SK-N-SH (cell line): ENCODE results near the gene F5. TPM values are rescaled to one million over a fixed set of nuclear protein-coding genes. Genes with fewer than 3 reads are reported as not detected.

Experiments
- CTCF ChIA-PET: fragments of 300-600, 350-600 bp; formaldehyde crosslinking; extraction: SDS; loops from one replicate; lab custom pipeline; 2021; lab: Yijun Ruan, JAX
- POLR2A ChIA-PET: fragments of 350-600 bp; sonication (Branson Sonifier 250); formaldehyde crosslinking; extraction: SDS; loops from one replicate; lab custom pipeline; 2020; ENCODE audit warnings: antibody characterized with exemption, inconsistent platforms; lab: Yijun Ruan, JAX
- DNase-seq: peaks from one replicate; pipeline ENCODE4 v3.0.0; 2012
- H2AFZ ChIP-seq: fragments of 200-600 bp; sonication (generic); 2 replicates; pipeline ENCODE4 v1.8.1; 2016; ENCODE audit warnings: antibody characterized with exemption, mild to moderate bottlenecking, low read depth
- H3F3A ChIP-seq: fragments of 200-600 bp; sonication (generic); replicated peaks from 2 replicates; pipeline ENCODE3; 2016; ENCODE audit warnings: antibody characterized with exemption, mild to moderate bottlenecking; ENCODE audit not compliant: insufficient read depth
- H3K27ac ChIP-seq, 2 experiments: fragments of 200-500 bp in 1 of 2; fragments of 200-600 bp in 1 of 2; sonication (Bioruptor generic) in 1 of 2; sonication (generic), shearing (Covaris generic) in 1 of 2; 2 replicates each; pipeline versions ENCODE4 v1.5.1 to v1.6.1; 2014 to 2016; ENCODE audit warnings: low read depth in 2 of 2, inconsistent platforms in 1 of 2, low read length in 1 of 2, mild to moderate bottlenecking in 1 of 2, mixed read lengths in 1 of 2
- H3K27me3 ChIP-seq: fragments of 200-600 bp; sonication (generic), shearing (Covaris generic); 2 replicates; pipeline ENCODE4 v1.6.1; 2016; ENCODE audit warnings: mixed run types; ENCODE audit not compliant: insufficient read depth
- H3K36me3 ChIP-seq, 2 experiments: fragments of 200-500 bp in 1 of 2; fragments of 200-600 bp in 1 of 2; sonication (Bioruptor generic) in 1 of 2; sonication (generic) in 1 of 2; replicated peaks in 1 of 2; 2 replicates each; pipeline versions ENCODE3 to v1.5.1; 2014 to 2016; ENCODE audit warnings: low read length in 1 of 2, mild to moderate bottlenecking in 1 of 2; ENCODE audit not compliant: insufficient read depth in 2 of 2, control insufficient read depth in 1 of 2
- H3K4me1 ChIP-seq, 2 experiments: fragments of 200-500 bp in 1 of 2; fragments of 200-600 bp in 1 of 2; sonication (Bioruptor generic) in 1 of 2; sonication (generic), shearing (Covaris generic) in 1 of 2; 2 replicates each; pipeline versions ENCODE4 v1.5.1 to v1.6.1; 2014 to 2016; ENCODE audit warnings: low read depth in 1 of 2, low read length in 1 of 2, mixed run types in 1 of 2; ENCODE audit not compliant: insufficient read depth in 2 of 2, control insufficient read depth in 1 of 2
- H3K4me2 ChIP-seq: fragments of 200-600 bp; sonication (generic), shearing (Covaris generic); 2 replicates; pipeline ENCODE4 v1.6.1; 2017; ENCODE audit warnings: mixed run types
- H3K4me3 ChIP-seq, 2 experiments: fragments of 200-500 bp in 1 of 2; fragments of 200-600 bp in 1 of 2; sonication (Bioruptor generic) in 1 of 2; sonication (generic), shearing (Covaris generic) in 1 of 2; 2 replicates each; pipeline versions ENCODE4 v1.5.1 to v1.8.1; 2014 to 2016; ENCODE audit warnings: low read depth in 2 of 2, inconsistent platforms in 1 of 2, low read length in 1 of 2, mild to moderate bottlenecking in 1 of 2, mixed read lengths in 1 of 2, moderate library complexity in 1 of 2
- H3K79me2 ChIP-seq: fragments of 200-600 bp; sonication (generic); 2 replicates; pipeline ENCODE4 v1.8.1; 2017; ENCODE audit warnings: mild to moderate bottlenecking; ENCODE audit not compliant: insufficient read depth
- H3K9ac ChIP-seq: fragments of 200-600 bp; sonication (generic); 2 replicates; pipeline ENCODE4 v1.6.1; 2017; ENCODE audit warnings: mixed run types
- H3K9me2 ChIP-seq: fragments of 200-600 bp; sonication (generic); 2 replicates; pipeline ENCODE4 v1.6.1; 2017; ENCODE audit warnings: mixed run types
- H3K9me3 ChIP-seq: fragments of 200-600 bp; sonication (generic); 2 replicates; pipeline ENCODE4 v1.6.1; 2017; ENCODE audit warnings: mixed run types, mild to moderate bottlenecking, moderate library complexity
- H4K20me1 ChIP-seq: fragments of 200-600 bp; sonication (generic); 2 replicates; pipeline ENCODE4 v1.6.1; 2017; ENCODE audit warnings: mild to moderate bottlenecking, mixed run types; ENCODE audit not compliant: insufficient read depth
- CHD2 ChIP-seq: fragments of 150-350 bp; IDR thresholded peaks from 2 replicates; pipeline ENCODE4 v1.6.1; 2018; ENCODE audit warnings: low read length; ENCODE audit not compliant: partially characterized antibody
- ELF1 ChIP-seq: IDR thresholded peaks from 2 replicates; pipeline ENCODE4 v1.4.0; 2012
- EZH2phosphoT487 ChIP-seq: fragments of 200-600 bp; sonication (generic); IDR thresholded peaks from 2 replicates; pipeline ENCODE4 v1.6.1; 2017; ENCODE audit warnings: low read depth, mixed run types, mild to moderate bottlenecking, antibody characterized with exemption, moderate library complexity, borderline replicate concordance
- FOXM1 ChIP-seq: IDR thresholded peaks from 2 replicates; pipeline ENCODE4 v1.4.0; 2012; ENCODE audit warnings: low read depth, mild to moderate bottlenecking
- GABPA ChIP-seq: IDR thresholded peaks from 2 replicates; pipeline ENCODE4 v1.4.0; 2012; ENCODE audit warnings: low read depth, mild to moderate bottlenecking
- GATA2 ChIP-seq: sonication (generic); formaldehyde crosslinking; IDR thresholded peaks from 2 replicates; pipeline ENCODE4 v1.5.0; 2020; ENCODE audit warnings: mild to moderate bottlenecking, missing genetic modification reagents
- MEF2A ChIP-seq: IDR thresholded peaks from 2 replicates; pipeline ENCODE4 v1.4.0; 2012; ENCODE audit warnings: low read depth, borderline replicate concordance
- POLR2AphosphoS5 ChIP-seq: IDR thresholded peaks from 2 replicates; pipeline ENCODE4 v1.6.1; 2012; ENCODE audit warnings: low read depth, low read length
- RAD21 ChIP-seq: IDR thresholded peaks from 2 replicates; pipeline ENCODE4 v1.6.1; 2012; ENCODE audit warnings: mild to moderate bottlenecking, low read length
- RCOR1 ChIP-seq: fragments of 150-350 bp; IDR thresholded peaks from 2 replicates; pipeline ENCODE4 v1.6.1; 2017; ENCODE audit warnings: antibody characterized with exemption, low read length
- SIN3A ChIP-seq: IDR thresholded peaks from 2 replicates; pipeline ENCODE4 v1.6.1; 2012; ENCODE audit warnings: low read depth, mild to moderate bottlenecking, low read length, moderate library complexity, borderline replicate concordance
- SMC3 ChIP-seq: IDR thresholded peaks from 2 replicates; pipeline ENCODE4 v1.6.1; 2012; ENCODE audit warnings: low read depth, low read length, improper control_type of control experiment
- TCF12 ChIP-seq: IDR thresholded peaks from 2 replicates; pipeline ENCODE4 v1.4.0; 2012
- TEAD4 ChIP-seq: IDR thresholded peaks from 2 replicates; pipeline ENCODE4 v1.4.0; 2012; ENCODE audit warnings: mild to moderate bottlenecking, borderline replicate concordance; ENCODE audit not compliant: insufficient read depth
- WGBS: methylation state at CpG from one replicate; pipeline ENCODE4 v1.1.6; 2017; ENCODE audit warnings: low lambda C conversion rate; 5-methylcytosine and 5-hydroxymethylcytosine counted together
- polyA plus RNA-seq, 3 experiments: library from polyadenylated mRNA; depleted of rRNA; stranded (reverse); fragments of >200 nt; gene quantifications; 2 replicates each; pipeline ENCODE4 v1.2.3, GENCODE V29; 2012
- TF ChIP-seq, protein P1 (sequence below): fragments of 200-600 bp; sonication (generic); IDR thresholded peaks from 2 replicates; pipeline ENCODE4 v1.6.1; 2017; ENCODE audit warnings: antibody characterized with exemption, mild to moderate bottlenecking, moderate library complexity
- TF ChIP-seq, protein P2 (sequence below): IDR thresholded peaks from 2 replicates; pipeline ENCODE4 v1.4.0; 2012; ENCODE audit warnings: low read depth
- TF ChIP-seq, protein P3 (sequence below): fragments of 150-350 bp; IDR thresholded peaks from 2 replicates; pipeline ENCODE4 v1.6.1; 2016; ENCODE audit warnings: mild to moderate bottlenecking, low read depth, low read length

Gene F5
- polyA plus RNA-seq, 1 of the 3 experiments (the other 2 are of a cell fraction) = under 0.01 TPM

DNA sequence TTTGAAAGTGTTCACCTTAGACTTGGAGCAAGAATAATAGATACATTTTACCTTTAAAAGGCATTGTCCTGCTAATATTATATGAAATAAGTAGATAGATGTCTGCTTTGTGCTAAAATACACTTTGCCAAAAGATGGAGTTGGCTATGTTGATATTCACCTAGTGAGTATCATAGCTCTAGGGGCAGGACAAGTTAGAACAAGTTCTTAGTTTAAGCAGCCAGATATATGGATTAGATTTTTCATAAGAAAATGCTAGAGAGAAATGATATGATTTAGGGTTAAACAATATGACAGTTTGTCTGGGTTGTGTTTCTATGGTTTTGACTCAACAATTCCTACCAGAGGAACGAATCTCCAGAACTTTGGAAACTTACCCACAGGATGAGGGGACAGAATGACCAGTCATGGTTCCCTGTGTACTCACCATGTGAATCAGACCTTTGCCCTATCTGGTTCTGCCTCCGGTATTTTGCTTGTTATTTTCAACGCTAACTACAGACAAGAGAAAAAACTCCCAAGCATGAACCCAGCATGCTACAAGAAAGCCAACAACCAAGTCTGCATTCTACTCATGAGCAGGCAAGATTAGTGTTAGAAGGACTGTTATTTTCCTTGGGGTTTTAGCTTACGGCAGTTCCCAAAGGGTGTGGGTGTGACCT lies 1.7 kb downstream of the F5 start:
- TF ChIP-seq SMC3 (no peak), RAD21 (no peak), GATA2 (no peak), CHD2 (no peak), EZH2phosphoT487 (no peak), MEF2A (no peak)
- TF ChIP-seq, protein P1, sequence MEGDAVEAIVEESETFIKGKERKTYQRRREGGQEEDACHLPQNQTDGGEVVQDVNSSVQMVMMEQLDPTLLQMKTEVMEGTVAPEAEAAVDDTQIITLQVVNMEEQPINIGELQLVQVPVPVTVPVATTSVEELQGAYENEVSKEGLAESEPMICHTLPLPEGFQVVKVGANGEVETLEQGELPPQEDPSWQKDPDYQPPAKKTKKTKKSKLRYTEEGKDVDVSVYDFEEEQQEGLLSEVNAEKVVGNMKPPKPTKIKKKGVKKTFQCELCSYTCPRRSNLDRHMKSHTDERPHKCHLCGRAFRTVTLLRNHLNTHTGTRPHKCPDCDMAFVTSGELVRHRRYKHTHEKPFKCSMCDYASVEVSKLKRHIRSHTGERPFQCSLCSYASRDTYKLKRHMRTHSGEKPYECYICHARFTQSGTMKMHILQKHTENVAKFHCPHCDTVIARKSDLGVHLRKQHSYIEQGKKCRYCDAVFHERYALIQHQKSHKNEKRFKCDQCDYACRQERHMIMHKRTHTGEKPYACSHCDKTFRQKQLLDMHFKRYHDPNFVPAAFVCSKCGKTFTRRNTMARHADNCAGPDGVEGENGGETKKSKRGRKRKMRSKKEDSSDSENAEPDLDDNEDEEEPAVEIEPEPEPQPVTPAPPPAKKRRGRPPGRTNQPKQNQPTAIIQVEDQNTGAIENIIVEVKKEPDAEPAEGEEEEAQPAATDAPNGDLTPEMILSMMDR = no peak
- H3K9me3 ChIP-seq = no peaks in the 10 kb centered on the region
- no peak overlapping the region for H3K4me3 ChIP-seq
- H3K9ac ChIP-seq = no peak overlapping the region
- peaks cover 23% of the 10 kb centered on the region; the same call in 1 of the 2 replicates for H3K27me3 ChIP-seq
- H3K36me3 ChIP-seq = no peaks in the 10 kb centered on the region
- WGBS = 22% methylated on average over 4 of the region's 4 CpGs
- DNase-seq = no peak
- no peaks in the 10 kb centered on the region for H4K20me1 ChIP-seq
- CTCF ChIA-PET = no interaction called here
- peaks cover 0 to 8% of the 10 kb centered on the region in 2 experiments; a peak in 1 of 4 replicates for H3K4me1 ChIP-seq
- H3K4me2 ChIP-seq = no peak overlapping the region
- H3K27ac ChIP-seq = no peak overlapping the region
- no peak overlapping the region for H2AFZ ChIP-seq
- POLR2A ChIA-PET = no interaction called here
- H3K9me2 ChIP-seq = no peaks in the 10 kb centered on the region
- H3K79me2 ChIP-seq = no peaks in the 10 kb centered on the region
- H3F3A ChIP-seq = no peaks in the 10 kb centered on the region

DNA sequence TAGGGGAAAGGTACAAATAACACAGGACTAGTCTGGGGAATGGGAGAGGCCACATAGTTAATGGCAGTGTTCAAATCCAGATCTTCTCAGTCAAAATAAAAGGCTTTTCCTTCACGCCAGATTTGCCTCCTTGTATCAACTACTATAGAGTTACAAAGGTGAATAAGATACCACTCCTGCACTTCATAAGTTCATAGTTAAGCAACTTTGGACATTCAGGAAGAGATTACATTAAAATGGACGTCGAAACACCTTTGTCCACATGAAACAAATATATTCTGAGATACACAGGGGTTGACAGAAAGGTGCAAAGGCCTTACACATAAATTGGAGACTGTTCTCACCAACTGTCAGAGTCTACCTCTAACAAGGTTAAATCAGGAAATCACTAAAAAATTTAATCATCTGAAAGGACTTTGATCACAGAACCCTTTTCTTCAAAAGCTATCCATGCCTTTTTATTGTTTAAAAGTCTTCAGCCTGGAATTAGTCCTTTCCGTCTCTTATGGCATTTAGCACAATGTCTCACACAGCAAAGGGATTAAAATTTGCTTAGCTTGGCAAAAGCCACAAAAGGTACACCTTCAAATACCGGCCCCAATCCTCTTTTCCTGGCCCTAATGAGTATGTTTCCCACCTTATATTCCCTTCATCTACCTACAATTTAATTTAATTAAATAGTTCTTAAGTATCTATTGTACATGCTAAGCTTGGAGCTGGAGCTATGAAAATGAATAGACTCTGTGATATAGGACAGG lies 8.1 kb downstream of the F5 start:
- CTCF ChIA-PET = interaction anchor here (0.7 to 1.9 kb wide), 3 partner anchors 18 to 231 kb away, joined by 3 to 4 read pairs (median 3); no protein-coding TSS in a partner anchor
- TF ChIP-seq SMC3 (no peak), POLR2AphosphoS5 (no peak), MEF2A (no peak), GABPA (no peak), RAD21 (no peak), TEAD4 (no peak), FOXM1 (no peak), ELF1 (no peak), GATA2 (no peak), SIN3A (no peak), RCOR1 (no peak), TCF12 (no peak), EZH2phosphoT487 (no peak)
- TF ChIP-seq, protein P1 = no peak
- TF ChIP-seq, protein P2, sequence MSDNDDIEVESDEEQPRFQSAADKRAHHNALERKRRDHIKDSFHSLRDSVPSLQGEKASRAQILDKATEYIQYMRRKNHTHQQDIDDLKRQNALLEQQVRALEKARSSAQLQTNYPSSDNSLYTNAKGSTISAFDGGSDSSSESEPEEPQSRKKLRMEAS = no peak
- TF ChIP-seq, protein P3, sequence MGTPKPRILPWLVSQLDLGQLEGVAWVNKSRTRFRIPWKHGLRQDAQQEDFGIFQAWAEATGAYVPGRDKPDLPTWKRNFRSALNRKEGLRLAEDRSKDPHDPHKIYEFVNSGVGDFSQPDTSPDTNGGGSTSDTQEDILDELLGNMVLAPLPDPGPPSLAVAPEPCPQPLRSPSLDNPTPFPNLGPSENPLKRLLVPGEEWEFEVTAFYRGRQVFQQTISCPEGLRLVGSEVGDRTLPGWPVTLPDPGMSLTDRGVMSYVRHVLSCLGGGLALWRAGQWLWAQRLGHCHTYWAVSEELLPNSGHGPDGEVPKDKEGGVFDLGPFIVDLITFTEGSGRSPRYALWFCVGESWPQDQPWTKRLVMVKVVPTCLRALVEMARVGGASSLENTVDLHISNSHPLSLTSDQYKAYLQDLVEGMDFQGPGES = no peak
- TF ChIP-seq, all 33 proteins: peak for 0

More for the DNA sequence above, 8.1 kb downstream of the F5 start:
- no peak overlapping the region for H3K27ac ChIP-seq
- no peaks in the 10 kb centered on the region for H3K9me2 ChIP-seq
- no peak for DNase-seq
- no peaks in the 10 kb centered on the region for H3K9me3 ChIP-seq
- no peaks in the 10 kb centered on the region for H3F3A ChIP-seq
- no peaks in the 10 kb centered on the region for H3K4me1 ChIP-seq
- H4K20me1 ChIP-seq = no peaks in the 10 kb centered on the region
- no peak overlapping the region for H2AFZ ChIP-seq
- H3K36me3 ChIP-seq = no peaks in the 10 kb centered on the region
- no peaks in the 10 kb centered on the region for H3K79me2 ChIP-seq
- WGBS = 5% methylated on average over 5 of the region's 5 CpGs
- no peak overlapping the region for H3K4me2 ChIP-seq
- H3K27me3 ChIP-seq = peaks cover 31% of the 10 kb centered on the region; the same call in 1 of the 2 replicates
- no peak overlapping the region for H3K4me3 ChIP-seq
- H3K9ac ChIP-seq = no peak overlapping the region
- POLR2A ChIA-PET = no interaction called here
